Measurements from ENCODE around the gene CERS1.

DNA sequence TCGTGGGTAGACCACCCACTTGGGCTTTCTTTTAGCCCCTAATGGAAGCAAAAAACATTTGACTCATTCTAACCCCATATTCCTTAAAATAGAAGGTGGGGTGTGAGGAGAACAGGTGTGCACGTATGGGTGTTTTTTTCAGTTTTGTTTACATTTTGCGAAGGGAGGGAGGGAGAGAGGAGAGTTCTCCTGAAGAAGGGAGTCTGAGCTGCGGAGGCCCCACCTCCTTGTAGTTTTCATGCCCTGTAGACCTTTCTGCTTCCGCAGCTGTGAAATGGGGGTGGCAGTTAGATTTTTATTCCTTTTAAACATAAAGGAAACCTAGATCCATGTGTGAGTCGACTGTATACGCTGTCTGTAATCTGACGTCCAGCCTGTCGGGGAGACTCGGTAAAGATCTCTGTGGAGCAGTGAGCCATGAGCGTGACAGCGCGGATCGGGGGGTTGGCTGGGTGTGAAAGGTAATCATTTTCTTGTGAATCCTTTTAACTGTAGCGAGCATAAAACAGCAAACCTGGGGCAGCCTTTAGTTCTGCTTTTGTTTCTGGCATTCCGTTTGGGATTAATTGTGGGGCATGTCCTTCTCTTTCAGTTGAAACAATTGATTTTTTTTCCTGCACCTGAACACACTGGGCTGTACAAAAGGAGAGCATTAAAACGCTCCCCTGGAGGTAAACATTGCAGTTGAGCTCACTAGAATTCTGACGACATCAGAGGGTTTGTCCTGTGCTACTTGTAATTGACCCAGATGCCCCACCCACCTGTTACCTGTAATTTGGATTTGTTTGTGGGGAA is 61.9 kb downstream of the CERS1 start:
- TF ChIP-seq EP300 (IDR thresholded peaks at IDR 0.05), result no peak
- TF ChIP-seq, protein P1, sequence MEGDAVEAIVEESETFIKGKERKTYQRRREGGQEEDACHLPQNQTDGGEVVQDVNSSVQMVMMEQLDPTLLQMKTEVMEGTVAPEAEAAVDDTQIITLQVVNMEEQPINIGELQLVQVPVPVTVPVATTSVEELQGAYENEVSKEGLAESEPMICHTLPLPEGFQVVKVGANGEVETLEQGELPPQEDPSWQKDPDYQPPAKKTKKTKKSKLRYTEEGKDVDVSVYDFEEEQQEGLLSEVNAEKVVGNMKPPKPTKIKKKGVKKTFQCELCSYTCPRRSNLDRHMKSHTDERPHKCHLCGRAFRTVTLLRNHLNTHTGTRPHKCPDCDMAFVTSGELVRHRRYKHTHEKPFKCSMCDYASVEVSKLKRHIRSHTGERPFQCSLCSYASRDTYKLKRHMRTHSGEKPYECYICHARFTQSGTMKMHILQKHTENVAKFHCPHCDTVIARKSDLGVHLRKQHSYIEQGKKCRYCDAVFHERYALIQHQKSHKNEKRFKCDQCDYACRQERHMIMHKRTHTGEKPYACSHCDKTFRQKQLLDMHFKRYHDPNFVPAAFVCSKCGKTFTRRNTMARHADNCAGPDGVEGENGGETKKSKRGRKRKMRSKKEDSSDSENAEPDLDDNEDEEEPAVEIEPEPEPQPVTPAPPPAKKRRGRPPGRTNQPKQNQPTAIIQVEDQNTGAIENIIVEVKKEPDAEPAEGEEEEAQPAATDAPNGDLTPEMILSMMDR (IDR thresholded peaks at IDR 0.05), result no peak

Data from esophagus muscularis mucosa (tissue), 3 donors.